GM15510 (cell line): ENCODE results near the gene ITGB3.
A peak's percentile ranks its signal among the peaks of the same experiment; 100 is the strongest.

Experiments used
- POLR2A ChIP-seq: IDR thresholded peaks from 3 replicates; pipeline ENCODE4 v1.6.1; 2011; ENCODE audit warnings: borderline replicate concordance; ENCODE audit not compliant: insufficient read length; ENCODE audit errors: extremely low read depth

The ITGB3 gene

GRCh38 chr17:47278561-47278960, 24.9 kb downstream of the ITGB3 start:
- TF ChIP-seq POLR2A = no peak

DNA sequence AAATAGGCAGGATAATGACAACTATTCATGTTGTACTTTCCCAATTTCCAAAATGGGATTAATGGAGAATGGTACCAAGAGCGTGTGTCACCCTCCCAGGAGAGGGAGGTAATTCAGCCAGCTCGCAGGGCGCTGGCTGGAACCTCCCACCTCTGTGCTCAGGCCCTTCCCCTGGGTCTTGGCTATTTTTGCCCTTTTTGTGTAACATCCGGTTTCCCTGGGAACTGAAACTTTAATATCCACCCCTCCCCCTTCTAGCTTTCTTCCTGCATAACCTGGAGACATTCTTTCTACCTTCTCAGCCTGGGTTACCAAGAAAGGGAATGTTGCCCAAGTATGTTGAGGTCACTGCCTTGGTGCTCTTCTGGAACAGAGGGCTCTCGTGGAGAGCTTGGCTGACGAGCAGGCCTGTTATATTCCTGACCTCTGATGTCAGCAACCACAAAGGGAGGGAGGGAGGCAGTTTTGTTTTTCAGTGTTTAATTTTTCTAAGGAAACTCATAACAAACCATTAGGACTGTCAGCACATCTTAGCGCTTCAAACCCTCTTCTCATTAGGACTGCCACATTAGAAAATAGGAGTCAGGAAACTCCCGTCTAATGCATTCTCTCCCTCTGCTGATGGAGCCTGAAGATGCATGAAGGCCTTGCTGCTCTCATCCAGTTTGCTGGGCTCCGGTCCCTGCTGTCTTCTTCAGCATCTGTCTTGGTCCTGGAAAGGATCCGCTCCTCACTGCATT, 25.6 kb downstream of the ITGB3 start:
- TF ChIP-seq POLR2A = no peak

- no peak for TF ChIP-seq POLR2A
These were observed 26.6 kb downstream of the ITGB3 start for GRCh38 chr17:47280072-47280811.

DNA sequence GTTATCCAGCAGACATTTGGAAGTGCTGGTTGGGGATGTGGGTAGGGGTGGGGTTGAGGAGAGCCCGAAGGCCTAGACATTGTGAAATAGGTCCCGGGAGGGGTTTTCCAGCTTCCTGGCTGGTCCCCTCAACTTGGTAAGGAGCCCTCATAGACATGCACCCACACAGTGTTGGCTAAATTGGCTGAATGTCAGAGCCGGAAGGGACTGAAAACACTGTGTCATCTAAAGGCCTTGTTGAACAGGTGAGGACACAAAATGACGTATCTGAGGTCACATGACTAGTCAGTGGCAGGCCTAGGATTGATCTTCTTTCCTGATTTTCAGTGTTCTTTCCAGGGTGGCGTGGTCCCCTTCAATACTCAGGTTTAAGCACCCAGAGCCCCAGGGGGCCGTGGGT, 27.6 kb downstream of the ITGB3 start:
- no peak for TF ChIP-seq POLR2A

- TF ChIP-seq POLR2A = no peak
These were observed 31.4 kb downstream of the ITGB3 start for GRCh38 chr17:47285003-47285402.

DNA sequence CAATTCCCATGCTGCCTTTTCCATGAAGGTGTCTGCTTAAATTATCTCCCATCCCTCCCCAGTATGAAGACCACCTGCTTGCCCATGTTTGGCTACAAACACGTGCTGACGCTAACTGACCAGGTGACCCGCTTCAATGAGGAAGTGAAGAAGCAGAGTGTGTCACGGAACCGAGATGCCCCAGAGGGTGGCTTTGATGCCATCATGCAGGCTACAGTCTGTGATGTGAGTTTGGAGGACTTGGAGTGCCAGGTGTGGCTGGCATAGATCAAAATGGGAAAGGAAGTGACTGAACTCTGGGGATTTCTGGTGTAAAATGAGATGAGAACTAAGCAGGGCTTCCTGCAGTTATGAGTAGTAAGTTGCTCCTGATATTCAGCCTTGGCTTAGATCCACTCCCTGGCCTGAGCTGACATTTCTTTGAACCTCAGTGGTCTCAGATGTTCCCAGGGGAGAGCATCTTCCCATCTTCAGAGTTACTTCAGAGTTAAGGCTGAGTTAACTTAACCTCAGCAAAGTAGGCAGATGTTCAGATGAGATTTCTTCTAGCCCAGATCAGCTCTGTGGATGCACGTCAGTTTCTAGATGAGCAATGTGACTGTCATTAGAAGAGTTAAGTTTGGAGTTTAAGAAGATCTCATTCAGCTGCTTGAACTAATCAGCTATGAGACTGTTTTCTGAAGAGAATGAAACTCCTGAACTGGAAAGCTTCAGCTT, 32.7 kb downstream of the ITGB3 start:
- TF ChIP-seq POLR2A = peak; percentile 26

DNA sequence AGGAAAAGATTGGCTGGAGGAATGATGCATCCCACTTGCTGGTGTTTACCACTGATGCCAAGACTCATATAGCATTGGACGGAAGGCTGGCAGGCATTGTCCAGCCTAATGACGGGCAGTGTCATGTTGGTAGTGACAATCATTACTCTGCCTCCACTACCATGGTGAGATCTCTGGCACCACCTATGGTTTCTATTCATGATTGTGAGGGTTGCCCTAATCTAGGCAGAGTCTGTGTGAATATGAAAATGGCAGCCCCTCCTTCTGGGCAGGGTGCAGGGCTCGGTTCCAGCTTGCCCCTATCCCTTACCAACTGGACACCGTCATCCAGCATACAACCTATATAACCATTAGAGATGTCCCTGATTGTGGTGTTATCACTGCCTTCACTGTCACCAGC, 33.4 kb downstream of the ITGB3 start:
- no peak for TF ChIP-seq POLR2A

DNA sequence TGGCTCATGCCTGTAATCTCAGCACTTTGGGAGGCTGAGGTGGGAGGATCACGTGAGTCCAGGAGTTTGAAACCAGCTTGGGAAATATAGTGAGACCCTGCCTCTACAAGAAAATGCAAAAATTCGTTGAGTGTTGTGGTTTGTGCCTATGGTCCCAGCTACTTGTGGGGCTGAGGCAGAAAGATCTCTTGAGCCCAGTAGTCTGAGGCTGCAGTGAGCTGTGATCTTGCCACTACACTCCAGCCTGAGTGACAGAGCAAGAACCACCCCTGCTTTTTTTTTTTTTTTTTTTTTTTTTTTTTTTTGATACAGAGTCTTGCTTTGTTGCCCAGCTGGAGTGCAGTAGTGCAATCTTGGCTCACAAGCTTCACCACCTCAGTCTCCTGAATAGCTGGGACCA, 34.0 kb downstream of the ITGB3 start:
- no peak for TF ChIP-seq POLR2A

- no peak for TF ChIP-seq POLR2A
These were observed 35.0 kb downstream of the ITGB3 start for GRCh38 chr17:47288531-47289116.

DNA sequence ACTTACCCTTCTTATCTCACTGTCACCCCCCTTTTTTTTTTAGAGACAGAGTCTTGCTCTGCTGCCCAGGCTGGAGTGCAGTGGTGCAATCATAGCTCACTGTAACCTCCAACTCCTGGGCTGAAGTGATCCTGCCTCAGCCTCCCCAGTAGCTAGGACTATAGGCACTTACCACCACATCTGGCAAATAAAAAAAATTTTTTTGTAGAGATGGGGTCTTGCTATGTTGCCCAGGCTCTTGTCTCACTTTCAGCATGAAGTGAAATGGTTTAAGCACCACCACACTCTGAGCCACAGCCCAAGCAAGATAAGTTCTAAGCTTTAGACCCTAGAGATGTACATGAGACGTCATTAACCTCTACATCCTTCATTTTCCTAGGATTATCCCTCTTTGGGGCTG, 35.7 kb downstream of the ITGB3 start:
- no peak for TF ChIP-seq POLR2A

- no peak for TF ChIP-seq POLR2A
These were observed 37.2 kb downstream of the ITGB3 start for GRCh38 chr17:47290870-47291241.

- TF ChIP-seq POLR2A = no peak
These were observed 37.7 kb downstream of the ITGB3 start for GRCh38 chr17:47291242-47291873.

- no peak for TF ChIP-seq POLR2A
These were observed 38.6 kb downstream of the ITGB3 start for GRCh38 chr17:47292206-47292605.

DNA sequence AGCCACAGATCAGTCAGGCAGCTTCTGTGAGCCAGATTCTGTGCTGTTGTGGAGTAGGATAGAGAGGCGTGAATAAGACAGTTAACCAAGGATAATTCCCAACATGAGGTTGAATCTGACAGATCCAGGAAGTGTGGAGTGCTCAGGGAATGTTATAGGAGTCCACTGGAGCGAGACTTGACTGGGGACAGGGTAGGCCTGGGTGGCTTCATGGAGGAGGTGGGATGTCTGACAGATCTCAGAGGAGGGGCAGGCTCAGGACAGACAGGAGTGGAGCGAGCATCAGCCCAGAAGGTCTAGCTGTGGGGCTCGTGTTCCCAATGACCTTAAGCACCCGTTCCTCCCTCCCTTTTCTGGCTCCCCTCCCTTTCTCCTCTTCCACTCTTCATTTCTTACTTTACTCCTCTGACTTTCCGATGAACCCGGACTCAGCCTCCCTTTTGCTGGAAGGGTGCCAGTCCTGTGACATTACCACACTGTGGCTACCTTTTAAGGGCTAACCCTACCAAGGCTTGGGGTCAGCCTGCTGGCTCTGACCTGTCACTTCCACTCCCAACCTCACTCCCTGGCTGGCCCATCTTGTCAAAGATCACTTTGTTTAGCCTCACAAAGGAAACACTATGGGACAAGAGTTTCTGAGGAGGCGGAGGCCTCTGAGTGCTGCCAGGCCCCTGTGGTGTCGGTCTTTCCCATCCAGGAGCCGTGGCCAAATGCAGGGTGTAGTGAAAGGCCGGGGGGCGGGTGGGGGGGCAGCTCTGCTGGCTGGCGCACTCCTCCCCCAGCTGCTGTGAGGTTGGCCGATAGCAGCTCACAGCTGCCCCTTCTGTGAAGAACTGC, 41.6 kb downstream of the ITGB3 start:
- no peak for TF ChIP-seq POLR2A

GRCh38 chr17:47295874-47296255, 42.2 kb downstream of the ITGB3 start:
- no peak for TF ChIP-seq POLR2A
